ENCODE data around the gene ZIK1. TPM values are rescaled to one million over a fixed set of nuclear protein-coding genes. Genes with fewer than 3 reads are reported as not detected.

Gene ZIK1
- polyA plus RNA-seq, 4 donors, result 1.6 to 8.0 (median 2.1) TPM; not detected in 1

- DNase-seq (no peak), FAIRE-seq (no peak)
- peaks cover 15 to 87% of the 10 kb centered on the region in 2 donors for H3K9me3 ChIP-seq (ENCODE audit: control insufficient read depth in 2 of 2, insufficient read depth in 1 of 2, low read depth in 1 of 2, low read length in 1 of 2)
- peaks cover 33 to 60% (median 49%) of the 10 kb centered on the region in 3 donors for H3K36me3 ChIP-seq (ENCODE audit: control insufficient read depth in 3 of 3, insufficient read depth in 2 of 3, low read depth in 1 of 3, low read length in 3 of 3)
- no peaks in the 10 kb centered on the region for H3K27me3 ChIP-seq (ENCODE audit: control insufficient read depth in 3 of 3, insufficient read depth in 3 of 3, low read length in 3 of 3)
- 97 to 98% (median 98%) methylated on average over 10 of the region's 10 CpGs for WGBS, 3 donors
- H3K4me3 ChIP-seq (ENCODE audit: low read depth in 1 of 3, low read length in 3 of 3), result no peak overlapping the region
- no peaks in the 10 kb centered on the region for H3K4me1 ChIP-seq (ENCODE audit: control insufficient read depth in 3 of 3, insufficient read depth in 2 of 3, low read depth in 1 of 3, low read length in 2 of 3)
- H3K27ac ChIP-seq (ENCODE audit: low read depth in 1 of 3, low read length in 2 of 3), result no peak overlapping the region
Measured at GRCh38 chr19:57620673-57621348, 36.9 kb downstream of the ZIK1 start.

DNA sequence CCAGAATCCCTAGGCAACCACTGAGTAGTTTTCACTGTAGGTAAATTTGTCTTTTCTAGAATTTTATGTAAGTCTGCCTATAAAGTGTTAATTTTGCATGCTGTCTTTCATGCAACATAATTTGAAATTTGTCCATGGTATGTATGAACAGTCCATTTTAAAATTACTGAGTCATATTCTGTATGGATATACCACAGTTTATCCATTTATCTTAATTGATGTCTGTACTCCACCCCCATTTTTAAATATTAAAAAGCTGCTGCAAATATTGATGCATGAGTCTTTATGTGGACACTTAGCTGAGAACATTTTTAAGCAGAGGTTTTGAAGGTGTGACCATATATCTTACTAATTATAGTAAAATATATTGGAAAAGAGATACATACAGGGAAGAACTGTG is 39.1 kb downstream of the ZIK1 start:
- H3K27me3 ChIP-seq (ENCODE audit: control insufficient read depth in 3 of 3, insufficient read depth in 3 of 3, low read length in 3 of 3), result no peaks in the 10 kb centered on the region
- no peaks in the 10 kb centered on the region for H3K4me1 ChIP-seq (ENCODE audit: control insufficient read depth in 3 of 3, insufficient read depth in 2 of 3, low read depth in 1 of 3, low read length in 2 of 3)
- H3K4me3 ChIP-seq (ENCODE audit: low read depth in 1 of 3, low read length in 3 of 3), result no peak overlapping the region
- DNase-seq (no peak), FAIRE-seq (no peak)
- H3K36me3 ChIP-seq (ENCODE audit: control insufficient read depth in 3 of 3, insufficient read depth in 2 of 3, low read depth in 1 of 3, low read length in 3 of 3), result peaks cover 31 to 43% (median 42%) of the 10 kb centered on the region in 3 donors
- H3K9me3 ChIP-seq (ENCODE audit: control insufficient read depth in 2 of 2, insufficient read depth in 1 of 2, low read depth in 1 of 2, low read length in 1 of 2), result peaks cover 14 to 76% of the 10 kb centered on the region in 2 donors
- no peak overlapping the region for H3K27ac ChIP-seq (ENCODE audit: low read depth in 1 of 3, low read length in 2 of 3)

GRCh38 chr19:57632987-57633831 is 49.3 kb downstream of the ZIK1 start, which contains the start of gene ZNF211:
Gene ZNF211, plus strand, starts transcription at chr19:57633168. Its CDS starts 179 bp downstream, at chr19:57633347.
- 1 to 2% (median 1%) methylated on average over 56 to 59 of the region's 59 CpGs for WGBS, 3 donors
- H3K36me3 ChIP-seq (ENCODE audit: control insufficient read depth in 3 of 3, insufficient read depth in 2 of 3, low read depth in 1 of 3, low read length in 3 of 3), result peaks cover 0 to 12% (median 2%) of the 10 kb centered on the region in 3 donors
- DNase-seq (peak; percentile 96 to 98), FAIRE-seq (no peak)
- H3K4me1 ChIP-seq (ENCODE audit: control insufficient read depth in 3 of 3, insufficient read depth in 2 of 3, low read depth in 1 of 3, low read length in 2 of 3), result peaks cover 0 to 5% (median 5%) of the 10 kb centered on the region in 3 donors
- peaks cover 0 to 14% of the 10 kb centered on the region in 2 donors for H3K9me3 ChIP-seq (ENCODE audit: control insufficient read depth in 2 of 2, insufficient read depth in 1 of 2, low read depth in 1 of 2, low read length in 1 of 2)
- H3K27ac ChIP-seq (ENCODE audit: low read depth in 1 of 3, low read length in 2 of 3), result peak within 1 kb of the TSS in 2 of 3 donors; percentile 69 to 87
- H3K27me3 ChIP-seq (ENCODE audit: control insufficient read depth in 3 of 3, insufficient read depth in 3 of 3, low read length in 3 of 3), result no peaks in the 10 kb centered on the region
- peak within 1 kb of the TSS; percentile 76 to 93 (median 91) for H3K4me3 ChIP-seq (ENCODE audit: low read depth in 1 of 3, low read length in 3 of 3)

GRCh38 chr19:57633832-57634131 is 49.8 kb downstream of the ZIK1 start:
- no peak for DNase-seq
- peaks cover 0 to 14% of the 10 kb centered on the region in 2 donors for H3K9me3 ChIP-seq (ENCODE audit: control insufficient read depth in 2 of 2, insufficient read depth in 1 of 2, low read depth in 1 of 2, low read length in 1 of 2)
- H3K36me3 ChIP-seq (ENCODE audit: control insufficient read depth in 3 of 3, insufficient read depth in 2 of 3, low read depth in 1 of 3, low read length in 3 of 3), result peaks cover 0 to 12% (median 2%) of the 10 kb centered on the region in 3 donors
- no peak for FAIRE-seq
- H3K4me1 ChIP-seq (ENCODE audit: control insufficient read depth in 3 of 3, insufficient read depth in 2 of 3, low read depth in 1 of 3, low read length in 2 of 3), result peaks cover 0 to 5% (median 5%) of the 10 kb centered on the region in 3 donors
- peak overlapping the region; percentile 76 to 93 (median 91) for H3K4me3 ChIP-seq (ENCODE audit: low read depth in 1 of 3, low read length in 3 of 3)
- H3K27me3 ChIP-seq (ENCODE audit: control insufficient read depth in 3 of 3, insufficient read depth in 3 of 3, low read length in 3 of 3), result no peaks in the 10 kb centered on the region
- no peak overlapping the region for H3K27ac ChIP-seq (ENCODE audit: low read depth in 1 of 3, low read length in 2 of 3)
- WGBS, 3 donors, result 53 to 81% (median 74%) methylated on average over 6 of the region's 6 CpGs

DNA sequence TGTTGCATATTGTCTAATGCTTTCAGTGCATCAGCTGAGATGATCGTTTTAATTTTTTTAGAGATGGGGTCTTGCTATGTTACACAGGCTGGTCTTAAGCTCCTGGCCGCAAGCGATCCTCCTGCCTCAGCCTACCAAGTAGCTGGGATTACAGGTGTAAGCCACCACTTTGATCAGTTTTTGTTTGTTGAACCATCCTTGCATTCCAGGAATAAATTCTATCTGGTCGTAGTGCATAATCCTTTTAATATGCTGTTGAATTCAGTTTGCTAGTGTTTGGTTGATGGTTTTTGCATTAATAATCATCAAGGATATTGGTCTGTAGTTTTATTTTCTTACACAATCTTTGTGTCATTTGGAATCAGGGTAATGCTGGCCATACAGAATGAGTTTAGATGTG is 53.4 kb downstream of the ZIK1 start:
- Histone ChIP-seq H3K4me1 (ENCODE audit: control insufficient read depth in 3 of 3, insufficient read depth in 2 of 3, low read depth in 1 of 3, low read length in 2 of 3) (peaks cover 0 to 5% (median 5%) of the 10 kb centered on the region in 3 donors), H3K27ac (ENCODE audit: low read depth in 1 of 3, low read length in 2 of 3) (no peak overlapping the region), H3K27me3 (ENCODE audit: control insufficient read depth in 3 of 3, insufficient read depth in 3 of 3, low read length in 3 of 3) (no peaks in the 10 kb centered on the region), H3K36me3 (ENCODE audit: control insufficient read depth in 3 of 3, insufficient read depth in 2 of 3, low read depth in 1 of 3, low read length in 3 of 3) (peaks cover 19 to 29% (median 28%) of the 10 kb centered on the region in 3 donors), H3K9me3 (ENCODE audit: control insufficient read depth in 2 of 2, insufficient read depth in 1 of 2, low read depth in 1 of 2, low read length in 1 of 2) (peaks cover 2 to 38% of the 10 kb centered on the region in 2 donors), H3K4me3 (ENCODE audit: low read depth in 1 of 3, low read length in 3 of 3) (no peak overlapping the region)
- FAIRE-seq, result no peak
- DNase-seq, result no peak
- WGBS, 3 donors, result 96 to 98% (median 97%) methylated on average over 4 of the region's 4 CpGs

- Histone ChIP-seq H3K27ac (ENCODE audit: low read depth in 1 of 3, low read length in 2 of 3) (no peak overlapping the region), H3K4me1 (ENCODE audit: control insufficient read depth in 3 of 3, insufficient read depth in 2 of 3, low read depth in 1 of 3, low read length in 2 of 3) (no peaks in the 10 kb centered on the region), H3K27me3 (ENCODE audit: control insufficient read depth in 3 of 3, insufficient read depth in 3 of 3, low read length in 3 of 3) (no peaks in the 10 kb centered on the region), H3K9me3 (ENCODE audit: control insufficient read depth in 2 of 2, insufficient read depth in 1 of 2, low read depth in 1 of 2, low read length in 1 of 2) (peaks cover 2 to 52% of the 10 kb centered on the region in 2 donors), H3K36me3 (ENCODE audit: control insufficient read depth in 3 of 3, insufficient read depth in 2 of 3, low read depth in 1 of 3, low read length in 3 of 3) (peaks cover 19 to 29% (median 28%) of the 10 kb centered on the region in 3 donors), H3K4me3 (ENCODE audit: low read depth in 1 of 3, low read length in 3 of 3) (no peak overlapping the region)
- FAIRE-seq, result no peak
- 96 to 97% (median 97%) methylated on average over 4 of the region's 4 CpGs for WGBS, 3 donors
- DNase-seq, result no peak
Measured at GRCh38 chr19:57641715-57642234, 57.8 kb downstream of the ZIK1 start.

DNA sequence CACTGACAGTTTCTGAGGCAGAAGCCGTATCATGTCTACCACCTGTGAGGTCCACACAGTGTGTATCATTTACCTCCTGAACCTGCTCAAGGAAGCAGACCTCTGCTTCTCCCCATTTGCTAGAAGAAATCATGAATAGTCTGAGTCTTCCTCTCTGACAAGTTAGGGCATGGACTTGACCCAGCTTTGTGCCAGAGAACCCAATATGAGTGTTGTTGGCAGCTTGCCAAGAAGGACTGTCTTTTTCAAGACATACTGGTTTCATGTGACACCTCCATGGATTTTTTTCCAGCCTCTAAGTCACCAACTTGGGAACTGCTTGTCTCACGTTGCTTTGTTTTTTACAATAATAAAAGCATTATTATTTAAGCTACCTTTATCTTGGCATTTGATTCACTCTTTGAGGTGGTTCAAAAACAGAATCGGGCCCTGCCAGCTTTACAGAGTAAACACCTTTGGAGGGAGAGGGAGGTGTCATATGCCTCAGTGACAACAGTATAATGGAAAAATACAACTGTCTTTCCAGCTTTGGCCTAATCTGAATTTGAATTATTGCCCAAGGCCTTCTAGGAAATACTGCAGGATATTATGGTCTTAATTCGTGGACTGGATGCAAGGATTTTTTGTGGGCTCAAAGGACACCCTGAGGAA is 58.6 kb downstream of the ZIK1 start:
- H3K27me3 ChIP-seq (ENCODE audit: control insufficient read depth in 3 of 3, insufficient read depth in 3 of 3, low read length in 3 of 3), result no peaks in the 10 kb centered on the region
- H3K27ac ChIP-seq (ENCODE audit: low read depth in 1 of 3, low read length in 2 of 3), result no peak overlapping the region
- no peaks in the 10 kb centered on the region for H3K4me1 ChIP-seq (ENCODE audit: control insufficient read depth in 3 of 3, insufficient read depth in 2 of 3, low read depth in 1 of 3, low read length in 2 of 3)
- FAIRE-seq (no peak), DNase-seq (no peak)
- no peak overlapping the region for H3K4me3 ChIP-seq (ENCODE audit: low read depth in 1 of 3, low read length in 3 of 3)
- H3K9me3 ChIP-seq (ENCODE audit: control insufficient read depth in 2 of 2, insufficient read depth in 1 of 2, low read depth in 1 of 2, low read length in 1 of 2), result peaks cover 2 to 51% of the 10 kb centered on the region in 2 donors
- H3K36me3 ChIP-seq (ENCODE audit: control insufficient read depth in 3 of 3, insufficient read depth in 2 of 3, low read depth in 1 of 3, low read length in 3 of 3), result peaks cover 19 to 28% (median 26%) of the 10 kb centered on the region in 3 donors
- WGBS, 3 donors, result 91 to 95% (median 94%) methylated on average over 4 of the region's 4 CpGs

All from small intestine (tissue), 7 donors.